Mesenteric fat pad (tissue), 1 donor: Measurements from ENCODE around the gene LYPLA2. TPM values are rescaled to one million over a fixed set of nuclear protein-coding genes. Genes with fewer than 3 reads are reported as not detected.
A peak's percentile ranks its signal among the peaks of the same experiment; 100 is the strongest.
"Not testable (repeated sequence)": the region's sequence is repeated elsewhere in the genome, so short reads cannot be mapped to it uniquely, and the experiment has no call there.

Source experiments
- DNase-seq: peaks from one replicate; pipeline ENCODE4 v3.0.0-alpha.2; 2020; ENCODE audit warnings: low spot score
- total RNA-seq: library from RNA; stranded (reverse); fragmentation: NEBNext Ultra II Directional; extraction: Animal tissue kit (Norgen Biotek cat#: 25700); gene quantifications from one replicate; pipeline ENCODE4 v1.2.1, GENCODE V29; 2021
- donor health status: DM: yes; HTN: yes; CAD: no.

The LYPLA2 gene
- total RNA-seq, 1 donor from 2014 or later, result 37.2 TPM

GRCh38 chr1:23799570-23800399 lies 8.8 kb downstream of the LYPLA2 start:
- peak; percentile 91 for DNase-seq

- peak; percentile 99 for DNase-seq
Observed at GRCh38 chr1:23800400-23801337, 9.7 kb downstream of the LYPLA2 start, which contains the start of gene GALE. Gene GALE, minus strand, starts transcription at chr1:23800754. Its CDS starts 1,747 bp downstream, at chr1:23799007.

- DNase-seq, result no peak
Observed at GRCh38 chr1:23801338-23801748, 10.4 kb downstream of the LYPLA2 start.

- DNase-seq, result no peak
Observed at GRCh38 chr1:23801876-23802275, 10.9 kb downstream of the LYPLA2 start.

GRCh38 chr1:23802809-23803342 lies 11.9 kb downstream of the LYPLA2 start:
- not testable (repeated sequence) for DNase-seq

- no peak for DNase-seq
Observed at GRCh38 chr1:23803674-23804073, 12.7 kb downstream of the LYPLA2 start.

GRCh38 chr1:23804183-23804835 lies 13.4 kb downstream of the LYPLA2 start:
- no peak for DNase-seq

- DNase-seq, result no peak
Observed at GRCh38 chr1:23805025-23805424, 14.1 kb downstream of the LYPLA2 start.

GRCh38 chr1:23806280-23806679 lies 15.3 kb downstream of the LYPLA2 start:
- no peak for DNase-seq

- DNase-seq, result no peak
Observed at GRCh38 chr1:23807453-23807852, 16.5 kb downstream of the LYPLA2 start.

- no peak for DNase-seq
Observed at GRCh38 chr1:23809751-23810171, 18.8 kb downstream of the LYPLA2 start.

- no peak for DNase-seq
Observed at GRCh38 chr1:23810818-23811540, 20.0 kb downstream of the LYPLA2 start.

GRCh38 chr1:23814016-23814415 lies 23.1 kb downstream of the LYPLA2 start:
- peak; percentile 37 for DNase-seq

GRCh38 chr1:23816361-23816760 lies 25.4 kb downstream of the LYPLA2 start:
- DNase-seq, result no peak

- DNase-seq, result no peak
Observed at GRCh38 chr1:23816906-23817305, 26.0 kb downstream of the LYPLA2 start.

- DNase-seq, result no peak
Observed at GRCh38 chr1:23817633-23818032, 26.7 kb downstream of the LYPLA2 start.

- no peak for DNase-seq
Observed at GRCh38 chr1:23823767-23824166, 32.8 kb downstream of the LYPLA2 start.

GRCh38 chr1:23824711-23825075 lies 33.7 kb downstream of the LYPLA2 start:
- no peak for DNase-seq

GRCh38 chr1:23825076-23825761 lies 34.3 kb downstream of the LYPLA2 start, which contains the start of gene HMGCL:
Gene HMGCL, minus strand, starts transcription at chr1:23825429. Its CDS starts 14 bp downstream, at chr1:23825415.
- peak; percentile 96 for DNase-seq
